ENCODE results near the gene CRYGS.
"Not testable (repeated sequence)": the region's sequence is repeated elsewhere in the genome, so short reads cannot be mapped to it uniquely, and the experiment has no call there.

CRYGS gene

DNA sequence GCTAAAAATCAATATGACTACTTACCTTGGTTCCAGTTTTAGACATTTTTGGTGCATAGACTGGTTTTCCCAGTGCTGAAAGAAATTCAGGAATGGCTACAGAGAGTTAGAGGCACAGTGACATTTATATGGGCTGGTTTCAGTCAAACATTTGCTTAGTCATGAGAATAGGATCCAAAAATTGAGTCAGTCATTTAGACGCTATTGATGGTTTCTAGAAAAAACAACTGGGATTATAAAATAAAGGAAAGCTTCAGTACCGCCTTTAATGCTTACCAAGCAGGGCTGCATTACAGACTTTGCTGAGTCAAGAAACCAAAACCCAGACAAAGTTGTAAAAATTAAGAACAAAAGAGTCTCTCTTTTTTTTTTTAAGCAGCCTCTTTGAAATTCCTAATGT lies at the start of gene CRYGS:
Gene CRYGS (minus strand): TSS at position 100 of the 400 bp plus-strand sequence. CDS start 54 bp downstream, at position 46.
- no peak for DNase-seq

GRCh38 chr3:186593862-186594261 lies 49.7 kb upstream of the CRYGS start:
- DNase-seq, result no peak

- no peak for DNase-seq
These were observed 48.5 kb upstream of the CRYGS start for GRCh38 chr3:186592682-186593081.

GRCh38 chr3:186590580-186591295 lies 46.6 kb upstream of the CRYGS start:
- no peak for DNase-seq

GRCh38 chr3:186589856-186590579 lies 45.8 kb upstream of the CRYGS start:
- DNase-seq, result no peak

DNA sequence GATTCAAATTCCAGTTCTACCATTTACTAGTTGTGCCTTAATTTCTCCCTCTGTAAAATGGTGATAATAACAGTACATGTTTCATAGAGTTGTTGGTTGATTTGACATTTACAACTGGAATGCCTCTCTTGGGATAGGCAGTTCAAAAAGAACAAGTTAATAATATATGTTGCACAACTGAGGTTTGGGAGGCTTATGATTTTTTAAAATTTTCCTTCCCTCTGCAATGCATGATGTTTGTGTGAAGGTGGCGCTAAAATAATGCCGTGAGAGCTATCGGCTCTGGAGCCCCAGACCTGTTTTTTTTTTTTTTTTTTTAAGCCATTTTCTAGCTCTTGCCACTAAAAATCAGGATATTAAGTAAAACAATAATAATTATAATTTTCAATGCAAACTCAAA lies 44.9 kb upstream of the CRYGS start:
- no peak for DNase-seq

GRCh38 chr3:186588632-186589031 lies 44.5 kb upstream of the CRYGS start:
- DNase-seq, result no peak

- DNase-seq, result no peak
These were observed 43.0 kb upstream of the CRYGS start for GRCh38 chr3:186587183-186587582.

GRCh38 chr3:186586245-186586644 lies 42.1 kb upstream of the CRYGS start:
- DNase-seq, result not testable (repeated sequence)

- DNase-seq, result no peak
These were observed 39.7 kb upstream of the CRYGS start for GRCh38 chr3:186583831-186584230.

DNA sequence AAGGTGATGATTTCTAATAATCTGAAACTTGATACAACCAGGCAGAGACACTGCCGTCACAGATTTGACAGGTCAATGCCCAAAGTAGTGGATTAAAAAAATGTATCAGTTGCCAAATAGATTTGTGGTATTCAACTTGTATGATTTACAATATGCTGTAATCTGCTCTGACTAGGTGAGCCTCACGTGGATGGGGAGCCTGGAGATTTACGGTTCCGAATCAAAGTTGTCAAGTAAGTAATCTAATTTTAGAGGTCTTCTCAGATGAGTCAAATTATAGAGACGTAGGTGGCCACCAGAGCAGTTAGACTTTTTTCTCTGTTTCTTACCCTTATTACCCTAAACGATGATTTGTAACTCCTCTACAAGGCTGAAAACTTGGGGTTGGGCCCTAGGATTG lies 38.4 kb upstream of the CRYGS start:
- no peak for DNase-seq

GRCh38 chr3:186580785-186581184 lies 36.6 kb upstream of the CRYGS start:
- DNase-seq, result no peak

DNA sequence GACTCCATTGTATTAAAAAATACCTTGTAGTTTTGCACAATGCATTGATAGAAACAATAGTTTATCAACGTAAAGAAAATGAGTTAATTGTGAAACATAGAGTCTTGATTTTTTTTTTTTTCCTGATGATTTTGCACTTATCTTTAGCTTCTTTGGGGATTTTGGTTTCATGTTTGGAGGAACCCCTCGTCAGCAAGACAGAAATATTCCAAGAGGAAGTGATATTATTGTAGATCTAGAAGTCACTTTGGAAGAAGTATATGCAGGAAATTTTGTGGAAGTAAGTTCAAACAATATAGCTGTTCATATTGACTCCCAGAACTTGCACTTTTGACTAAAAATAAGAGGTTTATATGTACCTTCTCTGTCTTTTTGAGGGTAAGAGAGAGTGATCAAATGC lies 33.3 kb upstream of the CRYGS start:
- DNase-seq, result no peak

GRCh38 chr3:186571644-186572013 lies 27.4 kb upstream of the CRYGS start:
- no peak for DNase-seq

DNA sequence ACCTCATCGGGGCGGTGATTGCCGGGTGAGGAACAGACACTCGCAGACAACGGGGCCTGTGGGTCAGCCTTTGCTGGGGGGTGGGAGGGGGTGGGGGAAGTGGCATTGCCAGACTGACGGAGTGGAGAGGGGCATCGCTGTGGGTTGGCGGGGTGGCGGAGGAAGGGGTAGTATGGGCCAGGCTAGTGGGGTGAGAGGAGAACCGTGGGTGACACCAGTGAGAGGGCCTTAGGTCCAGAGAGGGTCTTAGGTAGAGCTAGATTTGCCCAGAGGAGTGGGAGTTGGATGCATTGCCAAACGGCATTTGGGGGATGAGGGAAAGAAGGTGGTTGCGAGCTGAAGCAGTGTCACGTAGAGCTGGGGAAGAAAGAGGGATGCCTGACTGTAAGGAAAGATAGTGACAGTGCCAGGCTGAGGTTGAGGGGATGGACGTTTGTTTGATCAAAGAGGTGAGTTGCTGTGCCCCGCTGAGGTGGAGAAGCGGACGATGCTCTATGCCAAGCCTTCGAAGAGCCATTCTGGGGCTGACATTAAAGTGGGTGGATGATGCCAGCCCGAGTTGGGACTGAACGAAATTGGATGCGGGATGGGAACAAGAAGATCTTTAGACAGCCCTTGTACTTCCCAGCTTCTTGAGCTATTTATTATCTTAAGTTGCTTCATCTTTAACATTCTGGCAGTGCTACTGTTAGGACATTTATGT lies 26.9 kb upstream of the CRYGS start:
- peak in 1 of 2 donors; percentile 7 for DNase-seq

DNA sequence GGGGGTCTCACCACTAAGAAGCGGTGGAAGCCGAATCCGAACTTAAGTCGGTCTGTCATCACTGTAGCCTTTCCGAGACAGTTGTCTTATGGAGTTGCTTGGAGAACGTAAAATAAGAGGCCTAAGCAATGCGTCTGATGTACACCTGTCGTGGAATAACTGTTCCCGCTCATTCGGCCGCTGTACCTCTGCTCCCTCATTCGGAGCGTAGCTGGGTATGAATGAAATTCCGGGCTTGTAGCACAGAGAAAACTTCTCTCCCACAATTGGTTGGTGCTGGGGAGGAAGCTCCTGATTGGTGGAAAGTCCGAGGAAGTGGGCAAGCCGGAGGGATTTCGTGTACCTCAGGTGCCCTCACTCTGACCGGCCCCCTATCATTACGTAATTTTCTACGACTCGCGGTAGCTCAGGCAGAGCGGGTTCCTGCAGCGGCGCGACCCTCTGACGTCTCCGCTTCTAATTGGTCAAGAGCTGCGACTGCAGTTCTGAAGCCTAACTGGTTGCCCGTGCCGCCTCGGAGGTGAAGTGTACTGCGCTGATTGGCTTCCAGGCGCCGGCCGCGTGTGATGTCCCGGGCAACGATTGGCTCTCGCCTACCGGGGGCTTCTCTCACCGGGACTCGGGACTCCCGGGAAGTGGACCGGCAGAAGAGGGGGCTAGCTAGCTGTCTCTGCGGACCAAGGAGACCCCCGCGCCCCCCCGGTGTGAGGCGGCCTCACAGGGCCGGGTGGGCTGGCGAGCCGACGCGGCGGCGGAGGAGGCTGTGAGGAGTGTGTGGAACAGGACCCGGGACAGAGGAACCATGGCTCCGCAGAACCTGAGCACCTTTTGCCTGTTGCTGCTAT lies 26.1 kb upstream of the CRYGS start, which contains the start of gene DNAJB11:
Gene DNAJB11 (plus strand): TSS at position 625 of the 845 bp plus-strand sequence. CDS start 178 bp downstream, at position 803.
- DNase-seq, result peak; percentile 92 to 95

GRCh38 chr3:186569779-186570095 lies 25.6 kb upstream of the CRYGS start:
- no peak for DNase-seq

GRCh38 chr3:186569361-186569760 lies 25.2 kb upstream of the CRYGS start:
- DNase-seq, result not testable (repeated sequence)

GRCh38 chr3:186567072-186567921 lies 23.1 kb upstream of the CRYGS start, which contains the start of gene TBCCD1:
Gene TBCCD1 (minus strand): TSS chr3:186567339. CDS start chr3:186564329, 3,010 bp downstream.
- peak; percentile 96 to 99 for DNase-seq

GRCh38 chr3:186566772-186567071 lies 22.5 kb upstream of the CRYGS start:
- no peak for DNase-seq

DNA sequence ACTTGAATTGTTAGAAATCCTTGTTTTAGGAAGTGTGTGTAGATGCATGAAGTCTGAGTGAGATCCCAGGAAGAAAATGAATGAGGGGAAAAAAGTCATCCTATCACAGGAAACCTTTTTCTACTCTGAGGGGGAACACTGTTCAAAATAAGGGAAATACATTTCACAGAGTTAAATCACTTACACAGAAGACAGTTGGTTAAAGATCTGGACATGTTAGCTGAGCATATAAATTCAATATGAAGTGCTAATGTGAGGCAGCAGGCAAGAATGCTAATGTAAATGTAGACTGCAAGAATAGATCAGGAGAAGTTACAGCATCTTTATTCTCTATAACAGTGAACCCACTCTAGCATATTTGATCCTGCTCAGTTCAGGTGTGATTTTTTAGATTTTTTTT lies 20.4 kb upstream of the CRYGS start:
- no peak for DNase-seq
